SJSA1 (cell line): Measurements from ENCODE around the gene MLLT10. TPM values are rescaled to one million over a fixed set of nuclear protein-coding genes. Genes with fewer than 3 reads are reported as not detected.
"Not testable (repeated sequence)": the region's sequence is repeated elsewhere in the genome, so short reads cannot be mapped to it uniquely, and the experiment has no call there.

Experiments used
- DNase-seq, 2 experiments: peaks; one replicate each; pipeline ENCODE4 v3.0.0-alpha.2; 2015 to 2020; ENCODE audit warnings: low spot score in 2 of 2, low read depth in 1 of 2
- H3K27ac ChIP-seq: fragments of 250-450 bp; sonication (Bioruptor Pico); 2 replicates; pipeline ENCODE4 v1.5.1; 2020; ENCODE audit warnings: mild to moderate bottlenecking, moderate library complexity
- H3K27me3 ChIP-seq: fragments of 250-450 bp; sonication (Bioruptor Pico); replicated peaks from 2 replicates; pipeline ENCODE4 v1.5.1; 2020; ENCODE audit warnings: mild to moderate bottlenecking, moderate library complexity
- H3K36me3 ChIP-seq: fragments of 250-450 bp; sonication (Bioruptor Pico); 2 replicates; pipeline ENCODE4 v1.5.1; 2020; ENCODE audit warnings: mild to moderate bottlenecking
- H3K4me1 ChIP-seq: fragments of 250-450 bp; sonication (Bioruptor Pico); replicated peaks from 2 replicates; pipeline ENCODE4 v1.6.1; 2021; ENCODE audit warnings: mild to moderate bottlenecking
- H3K4me3 ChIP-seq: fragments of 250-450 bp; sonication (Bioruptor Pico); 2 replicates; pipeline ENCODE4 v1.5.1; 2020; ENCODE audit warnings: mild to moderate bottlenecking
- H3K9me3 ChIP-seq: fragments of 250-450 bp; sonication (Bioruptor Pico); replicated peaks from 2 replicates; pipeline ENCODE4 v1.5.1; 2020; ENCODE audit warnings: mild to moderate bottlenecking
- total RNA-seq: library from RNA; depleted of rRNA; stranded (reverse); fragments of >200 nt; shearing (Covaris generic); gene quantifications from 2 replicates; pipeline ENCODE4 v1.2.3, GENCODE V29; 2014

Gene MLLT10
- total RNA-seq, 1 experiment from 2014 or later = 21.7 TPM

DNA sequence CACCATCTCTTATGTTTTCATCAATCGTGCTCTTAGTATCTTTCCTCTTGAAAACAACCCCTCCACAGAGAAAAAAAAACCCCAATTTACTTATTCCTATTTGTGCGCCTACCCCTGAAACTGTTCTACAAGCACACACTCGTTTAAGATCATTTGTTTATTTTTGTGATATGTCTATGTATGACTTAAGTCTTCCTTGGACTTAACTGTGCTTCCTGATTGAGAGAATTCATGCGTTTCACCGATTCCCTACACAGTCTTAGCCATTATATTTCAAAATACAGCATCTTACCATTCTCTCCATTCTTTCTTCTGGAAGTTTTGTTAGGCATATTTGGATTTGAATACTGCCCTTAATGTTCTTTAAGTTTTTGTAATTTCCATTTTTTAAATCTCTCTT lies 159.4 kb downstream of the MLLT10 start:
- Histone ChIP-seq H3K27ac (no peak overlapping the region), H3K36me3 (peaks cover 13% of the 10 kb centered on the region; the same call in 1 of the 2 replicates), H3K4me3 (no peak overlapping the region), H3K9me3 (no peaks in the 10 kb centered on the region), H3K4me1 (no peaks in the 10 kb centered on the region), H3K27me3 (no peaks in the 10 kb centered on the region)
- no peak for DNase-seq

DNA sequence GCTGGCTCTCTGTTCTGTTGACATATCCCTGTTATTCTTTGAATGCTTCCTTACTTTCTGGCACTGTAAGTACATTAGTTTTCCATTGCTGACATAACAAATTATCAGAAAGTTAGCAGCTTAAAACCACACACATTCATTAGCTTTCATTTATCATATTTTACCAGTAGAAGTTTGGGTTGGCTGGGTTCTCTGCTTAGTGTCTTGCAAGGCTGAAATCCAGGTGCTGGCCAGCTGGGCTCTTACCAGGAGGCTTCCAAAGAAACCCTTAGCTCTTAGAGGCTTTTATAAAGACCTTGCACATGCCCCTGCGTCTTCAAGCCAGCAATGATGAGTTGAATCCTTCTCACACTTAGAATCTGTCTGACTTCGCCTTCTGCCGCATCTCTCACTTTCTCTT lies 160.6 kb downstream of the MLLT10 start:
- DNase-seq = no peak
- Histone ChIP-seq H3K4me3 (no peak overlapping the region), H3K9me3 (peaks cover 1% of the 10 kb centered on the region; the same call in 1 of the 2 replicates), H3K36me3 (peaks cover 10% of the 10 kb centered on the region; the same call in 1 of the 2 replicates), H3K27ac (no peak overlapping the region), H3K4me1 (no peaks in the 10 kb centered on the region), H3K27me3 (no peaks in the 10 kb centered on the region)

DNA sequence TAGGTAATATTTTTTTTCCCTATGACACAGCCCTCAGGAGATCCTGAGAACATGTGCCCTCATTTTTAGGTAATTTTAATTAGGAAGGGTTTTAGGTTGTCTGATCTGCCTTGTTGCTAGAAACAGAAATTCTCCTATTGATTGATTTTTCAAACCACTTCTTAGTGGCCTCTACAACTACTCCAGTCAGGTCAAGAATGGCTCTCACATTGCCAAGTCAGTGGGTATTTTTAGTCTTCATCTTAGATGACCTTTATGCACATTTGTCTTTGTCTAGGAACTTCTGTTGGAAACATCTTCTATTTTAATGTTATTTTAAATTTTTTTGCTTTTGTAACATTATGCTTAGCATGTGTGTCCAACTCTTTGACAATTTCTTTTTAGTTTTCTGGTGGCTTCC lies 162.3 kb downstream of the MLLT10 start:
- no peaks in the 10 kb centered on the region for H3K27me3 ChIP-seq
- peaks cover 10% of the 10 kb centered on the region; the same call in 1 of the 2 replicates for H3K36me3 ChIP-seq
- H3K4me1 ChIP-seq = no peaks in the 10 kb centered on the region
- peaks cover 5% of the 10 kb centered on the region; the same call in 1 of the 2 replicates for H3K9me3 ChIP-seq
- no peak overlapping the region for H3K27ac ChIP-seq
- DNase-seq = no peak
- no peak overlapping the region for H3K4me3 ChIP-seq

DNA sequence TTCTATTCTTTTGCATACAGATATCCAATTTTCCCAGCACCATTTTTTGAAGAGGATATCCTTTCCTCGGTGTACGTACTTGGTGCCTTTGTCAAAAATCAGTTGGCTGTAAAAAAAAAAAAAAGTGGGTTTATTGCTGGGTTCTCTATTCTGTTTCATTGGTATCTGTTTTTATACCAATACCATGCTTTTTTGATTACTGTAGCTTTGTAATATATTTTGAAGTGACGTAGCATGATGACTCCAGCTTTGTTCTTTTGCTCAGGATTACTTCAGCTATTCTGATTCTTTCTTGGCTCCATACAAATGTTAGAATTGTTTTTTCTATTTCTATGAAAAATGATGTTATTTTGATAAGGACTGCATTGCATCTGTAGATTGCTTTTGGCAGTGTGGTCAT lies 165.5 kb downstream of the MLLT10 start:
- no peak for DNase-seq

DNA sequence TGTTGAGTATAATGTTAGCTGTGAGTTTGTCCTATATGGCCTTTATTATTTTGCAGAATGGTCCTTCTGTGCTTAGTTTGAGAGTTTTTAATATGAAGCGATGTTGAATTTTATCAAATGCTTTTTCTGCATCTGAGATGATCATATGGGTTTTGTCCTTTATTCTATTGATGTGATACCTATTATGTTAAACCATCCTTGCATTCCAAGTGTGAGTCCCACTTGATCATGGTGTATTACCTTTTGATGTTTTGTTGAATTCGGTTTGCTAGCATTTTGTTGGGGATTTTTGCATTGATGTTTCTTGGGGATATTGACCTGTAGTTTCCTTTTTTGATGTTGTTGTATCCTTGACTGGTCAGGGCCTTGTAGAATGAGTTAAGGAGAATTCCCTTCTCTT lies 166.4 kb downstream of the MLLT10 start:
- DNase-seq = no peak
- Histone ChIP-seq H3K9me3 (peaks cover 5% of the 10 kb centered on the region; the same call in 1 of the 2 replicates), H3K36me3 (peaks cover 10% of the 10 kb centered on the region; the same call in 1 of the 2 replicates), H3K4me1 (peaks cover 15% of the 10 kb centered on the region), H3K27me3 (no peaks in the 10 kb centered on the region), H3K27ac (no peak overlapping the region), H3K4me3 (no peak overlapping the region)

More for the DNA sequence above, 165.5 kb downstream of the MLLT10 start:
- Histone ChIP-seq H3K27me3 (no peaks in the 10 kb centered on the region), H3K27ac (no peak overlapping the region), H3K36me3 (peaks cover 10% of the 10 kb centered on the region; the same call in 1 of the 2 replicates), H3K4me3 (no peak overlapping the region), H3K9me3 (peaks cover 5% of the 10 kb centered on the region; the same call in 1 of the 2 replicates), H3K4me1 (peaks cover 15% of the 10 kb centered on the region)

DNA sequence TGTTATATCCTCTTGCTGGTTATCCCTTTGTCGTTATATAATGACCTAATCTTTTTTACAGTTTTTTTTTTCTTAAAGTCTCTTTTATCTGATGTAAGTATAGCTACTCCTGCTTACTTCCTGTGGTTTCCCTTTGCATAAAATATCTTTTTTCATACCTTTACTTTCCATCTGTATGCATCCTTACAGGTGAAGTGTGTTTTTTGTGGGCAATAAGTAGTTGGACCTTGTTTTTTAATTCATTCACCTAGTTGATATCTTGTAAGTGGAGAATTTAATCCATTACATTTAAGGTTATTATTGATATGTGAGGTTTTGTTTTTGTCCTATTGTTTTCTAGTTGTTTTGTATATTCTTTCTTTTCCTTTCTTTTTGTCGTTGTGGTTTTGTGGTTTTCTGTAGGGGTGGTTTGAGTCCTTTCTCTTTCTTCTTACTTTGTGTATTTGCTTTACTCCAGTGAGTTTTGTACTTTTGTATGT lies 168.6 kb downstream of the MLLT10 start:
- Histone ChIP-seq H3K36me3 (peaks cover 10% of the 10 kb centered on the region; the same call in 1 of the 2 replicates), H3K4me3 (no peak overlapping the region), H3K9me3 (peaks cover 5% of the 10 kb centered on the region; the same call in 1 of the 2 replicates), H3K4me1 (peaks cover 15% of the 10 kb centered on the region), H3K27ac (no peak overlapping the region), H3K27me3 (no peaks in the 10 kb centered on the region)
- peak in 1 of 2 experiments; percentile 83 for DNase-seq

DNA sequence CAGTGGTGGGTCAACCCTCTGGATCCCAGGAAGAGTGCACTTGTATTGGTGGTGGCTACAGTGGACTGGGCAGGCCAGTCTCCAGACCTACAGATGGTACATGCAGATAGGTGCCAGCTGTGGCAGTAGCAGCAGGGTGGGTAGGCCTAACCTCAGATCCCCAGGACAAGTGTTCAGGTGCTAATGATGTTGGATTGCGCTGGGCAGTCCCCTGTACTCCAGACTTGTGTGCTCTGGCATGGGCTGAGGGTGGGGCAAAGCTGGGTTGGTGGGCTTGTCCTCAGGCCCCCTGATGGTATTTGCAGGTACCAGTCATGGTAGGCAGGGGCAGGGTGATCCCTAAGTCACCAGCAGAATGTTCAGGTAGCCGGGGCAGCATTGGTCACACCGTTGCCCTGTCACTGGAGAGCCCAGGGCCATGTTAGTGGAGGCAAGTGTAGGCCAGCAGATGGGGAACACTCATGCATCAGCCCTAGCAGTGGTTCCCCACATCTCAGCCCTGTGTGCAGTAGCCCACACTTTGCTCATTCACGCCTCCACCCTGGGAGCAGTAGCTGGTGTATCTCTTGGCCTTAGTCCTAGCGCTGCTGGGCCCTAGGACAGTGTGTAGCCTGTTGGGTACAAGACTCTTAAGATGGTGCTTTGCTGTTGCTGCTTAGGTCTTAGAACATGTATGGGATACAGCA lies 171.3 kb downstream of the MLLT10 start:
- no peak overlapping the region for H3K4me3 ChIP-seq
- no peaks in the 10 kb centered on the region for H3K36me3 ChIP-seq
- peaks cover 3% of the 10 kb centered on the region; the same call in 1 of the 2 replicates for H3K9me3 ChIP-seq
- H3K27me3 ChIP-seq = no peaks in the 10 kb centered on the region
- H3K4me1 ChIP-seq = peaks cover 15% of the 10 kb centered on the region
- no peak overlapping the region for H3K27ac ChIP-seq
- DNase-seq = no peak

DNA sequence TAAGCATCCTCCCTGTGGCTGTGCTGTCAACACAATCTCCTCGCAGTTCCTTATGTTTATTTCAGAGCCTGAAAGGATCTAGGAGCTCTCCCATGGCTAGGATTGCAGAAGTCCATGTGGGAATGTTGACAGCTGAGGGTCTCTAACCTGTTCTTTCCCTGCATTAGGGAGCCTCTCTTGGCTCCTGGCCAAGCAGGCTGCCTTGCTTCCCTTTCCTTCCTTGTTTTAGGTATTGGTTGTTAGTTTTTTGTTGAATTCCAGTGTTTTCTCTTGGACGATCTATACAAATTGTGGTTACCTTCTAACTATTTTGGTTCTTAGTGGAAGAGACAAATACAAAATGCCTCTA lies 171.8 kb downstream of the MLLT10 start:
- H3K9me3 ChIP-seq = 0 out of 2 replicates have a peak, but pooled peaks cover under 1% of the 10 kb centered on the region
- no peaks in the 10 kb centered on the region for H3K36me3 ChIP-seq
- H3K4me3 ChIP-seq = no peak overlapping the region
- DNase-seq = no peak
- H3K4me1 ChIP-seq = peaks cover 15% of the 10 kb centered on the region
- no peak overlapping the region for H3K27ac ChIP-seq
- no peaks in the 10 kb centered on the region for H3K27me3 ChIP-seq

DNA sequence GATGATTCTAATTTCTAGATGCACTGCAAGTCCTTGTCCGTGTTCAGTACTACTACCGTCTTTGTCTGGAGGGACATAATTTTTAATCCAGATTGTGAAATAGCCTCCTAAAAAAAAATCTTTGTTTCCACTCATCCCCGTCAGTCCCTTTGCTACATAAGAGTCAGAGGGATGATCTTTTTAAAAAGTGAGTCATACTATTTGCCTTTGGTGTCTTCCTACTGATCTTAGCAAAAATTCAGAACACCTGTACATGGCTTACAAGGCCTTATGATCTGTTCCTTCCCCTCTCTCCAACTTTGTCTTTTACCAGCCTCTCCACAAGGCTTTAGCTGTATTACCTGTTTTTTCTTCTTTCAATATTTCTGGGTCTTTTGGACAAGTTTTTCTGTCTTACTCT lies 173.5 kb downstream of the MLLT10 start:
- DNase-seq = no peak
- Histone ChIP-seq H3K4me3 (no peak overlapping the region), H3K4me1 (peaks cover 12% of the 10 kb centered on the region), H3K27me3 (no peaks in the 10 kb centered on the region), H3K9me3 (no peaks in the 10 kb centered on the region), H3K36me3 (no peaks in the 10 kb centered on the region), H3K27ac (no peak overlapping the region)

DNA sequence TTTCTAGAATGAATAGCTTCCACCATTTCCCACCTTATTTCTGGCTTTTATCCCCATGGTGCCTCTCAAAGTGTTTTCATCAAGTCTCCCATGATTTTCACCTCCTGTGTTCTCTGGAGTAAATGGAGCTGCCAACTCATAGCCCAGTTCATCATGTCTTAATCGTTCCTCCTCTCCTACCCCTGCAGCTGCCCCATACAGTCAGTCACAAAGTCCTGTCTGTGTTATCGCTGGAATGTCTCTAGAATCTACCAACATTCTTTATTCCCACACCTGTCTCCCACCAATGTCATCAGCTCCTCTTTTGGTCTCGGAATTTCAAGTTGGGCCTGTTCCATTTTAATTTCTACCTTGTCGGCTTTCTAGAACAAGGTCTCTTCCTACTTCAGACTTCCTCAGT lies 178.9 kb downstream of the MLLT10 start:
- Histone ChIP-seq H3K27ac (no peak overlapping the region), H3K4me3 (no peak overlapping the region), H3K27me3 (no peaks in the 10 kb centered on the region), H3K36me3 (peaks cover 26% of the 10 kb centered on the region), H3K4me1 (peaks cover 17% of the 10 kb centered on the region), H3K9me3 (no peaks in the 10 kb centered on the region)
- no peak for DNase-seq

DNA sequence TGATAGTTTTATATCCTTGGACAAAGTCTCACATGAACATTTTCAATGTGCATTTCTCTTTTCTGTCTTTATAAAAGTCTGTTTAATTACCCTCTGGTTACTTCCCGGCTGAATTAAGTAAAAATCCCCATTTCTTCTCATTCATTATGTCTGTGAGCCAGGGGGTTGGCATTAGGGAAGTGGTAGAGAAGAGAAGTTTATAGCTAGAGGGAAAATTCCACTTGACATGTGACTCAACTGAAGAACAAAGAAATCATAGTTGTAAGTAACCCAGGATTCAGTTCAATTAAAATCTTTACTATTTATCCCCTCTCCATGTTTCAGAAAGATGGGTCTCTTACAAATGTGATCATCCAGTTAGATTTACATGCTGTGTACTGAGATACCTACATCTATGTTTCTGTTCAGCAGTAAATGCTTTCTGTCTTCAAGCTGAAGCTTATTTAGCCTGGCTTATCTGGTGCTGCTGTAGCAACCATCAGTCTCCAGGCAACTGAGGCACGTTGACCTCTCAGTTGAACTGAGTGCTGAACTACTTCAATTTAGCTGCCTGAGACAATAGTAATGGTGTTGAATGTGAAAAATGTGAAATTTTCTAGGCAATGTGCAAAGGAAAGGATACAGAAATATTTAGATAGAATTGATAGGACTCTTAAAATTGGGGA lies 181.6 kb downstream of the MLLT10 start:
- H3K27me3 ChIP-seq = no peaks in the 10 kb centered on the region
- H3K27ac ChIP-seq = peak overlapping the region; percentile 20; the same call in 1 of the 2 replicates
- peaks cover 26% of the 10 kb centered on the region for H3K36me3 ChIP-seq
- H3K4me3 ChIP-seq = no peak overlapping the region
- DNase-seq = peak in 1 of 2 experiments; percentile 37
- H3K9me3 ChIP-seq = no peaks in the 10 kb centered on the region
- H3K4me1 ChIP-seq = peaks cover 27% of the 10 kb centered on the region

DNA sequence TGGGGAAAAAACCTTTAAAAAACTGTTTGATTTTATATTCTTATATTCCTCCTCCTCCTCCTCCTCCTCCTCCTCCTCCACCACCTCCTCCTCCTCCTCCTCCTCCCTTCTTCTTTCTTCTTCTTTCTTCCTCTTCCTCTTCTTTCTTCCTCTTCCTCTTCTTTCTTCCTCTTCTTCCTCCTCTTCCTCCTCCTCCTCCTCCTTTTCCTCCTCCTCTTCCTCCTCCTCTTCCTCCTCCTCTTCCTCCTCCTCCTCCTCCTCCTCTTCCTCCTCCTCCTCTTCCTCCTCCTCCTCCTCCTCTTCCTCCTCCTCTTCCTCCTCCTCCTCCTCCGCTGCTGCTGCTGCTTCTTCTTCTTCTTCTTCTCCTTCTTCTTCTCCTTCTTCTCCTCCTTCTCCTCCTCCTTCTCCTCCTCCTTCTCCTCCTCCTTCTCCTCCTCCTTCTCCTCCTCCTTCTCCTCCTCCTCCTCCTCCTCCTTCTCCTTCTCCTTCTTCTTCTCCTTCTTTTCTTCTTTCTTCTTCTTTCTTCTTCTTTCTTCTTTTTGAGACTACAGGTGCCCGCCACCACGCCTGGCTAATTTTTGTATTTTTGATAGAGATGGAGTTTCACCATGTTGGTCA lies 183.5 kb downstream of the MLLT10 start:
- peaks cover 28% of the 10 kb centered on the region for H3K36me3 ChIP-seq

DNA sequence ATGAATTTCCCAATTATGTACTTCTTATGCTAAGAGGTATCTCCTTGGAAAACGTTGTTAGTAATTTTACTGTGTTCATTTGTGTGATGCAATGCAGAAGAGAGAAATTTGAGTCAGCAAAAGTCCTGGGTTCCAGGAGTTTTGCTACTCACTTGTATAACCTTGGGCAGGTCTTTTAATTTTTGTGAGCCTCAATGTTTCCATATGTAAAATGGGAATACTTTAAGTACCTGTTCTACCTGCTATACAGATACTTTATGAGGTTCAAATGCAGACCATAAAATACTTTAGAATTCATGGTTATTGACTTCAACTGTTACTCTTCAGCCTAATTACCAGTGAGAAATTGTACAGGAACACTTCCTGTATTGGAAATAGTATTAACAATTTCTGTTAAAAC lies 185.5 kb downstream of the MLLT10 start:
- peaks cover 17% of the 10 kb centered on the region for H3K36me3 ChIP-seq
- H3K27ac ChIP-seq = no peak overlapping the region
- H3K4me1 ChIP-seq = peaks cover 43% of the 10 kb centered on the region
- no peak for DNase-seq
- no peaks in the 10 kb centered on the region for H3K27me3 ChIP-seq
- H3K9me3 ChIP-seq = no peaks in the 10 kb centered on the region
- H3K4me3 ChIP-seq = no peak overlapping the region

More for the DNA sequence above, 183.5 kb downstream of the MLLT10 start:
- not testable (repeated sequence) for H3K27ac ChIP-seq, DNase-seq, H3K9me3 ChIP-seq, H3K4me3 ChIP-seq, H3K27me3 ChIP-seq
- H3K4me1 ChIP-seq = peaks cover 38% of the 10 kb centered on the region

DNA sequence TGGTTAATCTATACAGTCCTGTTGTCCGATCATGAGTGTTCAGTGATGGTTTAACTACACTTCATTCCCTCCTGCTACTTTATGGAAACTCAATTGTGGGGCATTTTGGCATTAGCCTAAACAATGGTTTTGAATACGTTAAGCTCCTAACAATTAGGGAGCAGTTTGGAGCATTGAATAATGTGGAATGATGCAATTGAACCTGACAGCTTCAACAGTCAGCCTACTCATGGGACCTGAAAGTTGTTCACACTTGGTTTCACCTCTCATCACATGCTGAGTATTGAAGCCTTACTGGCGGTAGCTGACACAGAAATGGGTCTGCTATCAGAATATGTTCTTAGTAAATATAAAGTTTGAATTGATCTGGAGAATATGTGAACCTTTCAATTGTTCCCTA lies 186.1 kb downstream of the MLLT10 start:
- Histone ChIP-seq H3K4me1 (peaks cover 45% of the 10 kb centered on the region), H3K4me3 (no peak overlapping the region), H3K27me3 (no peaks in the 10 kb centered on the region), H3K36me3 (peaks cover 14% of the 10 kb centered on the region), H3K27ac (no peak overlapping the region), H3K9me3 (no peaks in the 10 kb centered on the region)
- DNase-seq = no peak
